MV-4-11 (cell line): Measurements from ENCODE around the gene BMERB1.
A peak's percentile ranks its signal among the peaks of the same experiment; 100 is the strongest.
"Not testable (repeated sequence)": the region's sequence is repeated elsewhere in the genome, so short reads cannot be mapped to it uniquely, and the experiment has no call there.

ENCODE experiments used
- DNase-seq: peaks from one replicate; lab custom pipeline; 2025; lab: John Stamatoyannopoulos, UW

The BMERB1 gene

DNA sequence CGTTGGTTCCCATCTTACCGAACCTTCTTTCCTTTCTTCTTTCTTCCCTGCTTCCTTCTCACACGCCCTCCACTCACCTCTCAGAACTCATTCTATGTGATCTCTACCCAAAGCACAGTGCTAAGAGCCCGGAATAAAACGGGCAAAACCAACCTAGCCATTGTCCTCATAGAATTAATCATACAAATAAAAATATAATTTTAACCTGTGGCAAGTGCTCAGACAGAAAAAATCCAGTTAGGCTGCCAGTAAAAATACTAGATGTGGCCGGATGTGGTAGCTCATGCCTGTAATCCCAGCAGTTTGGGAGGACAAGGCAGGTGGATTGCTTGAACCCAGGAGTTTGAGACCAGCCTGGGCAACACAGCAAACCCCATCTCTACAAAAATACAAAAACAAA, 27.0 kb downstream of the BMERB1 start:
- DNase-seq: no peak

DNA sequence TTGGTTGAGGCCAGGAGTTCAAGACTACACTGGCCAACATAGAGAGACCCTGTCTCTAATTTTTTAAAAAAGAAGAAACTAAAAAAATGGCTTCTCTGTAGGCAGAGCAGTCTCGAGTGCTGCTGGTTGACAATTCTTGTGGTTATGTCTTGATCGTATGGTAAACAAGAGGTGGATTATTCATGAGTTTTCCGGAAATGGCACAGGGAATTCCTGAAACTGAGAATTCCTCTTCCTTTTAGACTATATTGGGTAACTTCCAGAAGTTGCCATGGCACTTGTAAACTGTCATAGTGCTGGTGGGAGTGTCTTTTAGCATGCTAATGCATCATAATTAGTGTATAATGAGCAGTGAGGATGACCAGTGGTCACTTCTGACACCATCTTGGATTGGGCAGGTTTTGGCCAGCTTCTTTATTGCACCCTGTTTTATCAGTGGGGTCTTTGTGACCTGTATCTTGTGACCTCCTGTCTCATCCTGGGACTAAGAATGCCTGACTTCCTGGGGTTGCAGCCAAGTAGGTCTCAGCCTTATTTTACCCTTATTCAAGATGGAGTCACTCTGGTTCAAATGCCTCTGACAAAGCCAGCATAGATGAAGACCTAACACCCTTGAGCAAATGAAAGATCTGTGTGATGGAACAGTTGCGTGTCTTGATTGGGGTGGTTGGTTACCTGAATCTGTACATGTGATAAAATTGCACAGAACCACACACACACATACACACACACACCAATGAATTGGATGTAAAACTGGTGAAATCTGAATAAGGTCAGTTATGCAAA, 30.2 kb downstream of the BMERB1 start:
- no peak for DNase-seq

DNA sequence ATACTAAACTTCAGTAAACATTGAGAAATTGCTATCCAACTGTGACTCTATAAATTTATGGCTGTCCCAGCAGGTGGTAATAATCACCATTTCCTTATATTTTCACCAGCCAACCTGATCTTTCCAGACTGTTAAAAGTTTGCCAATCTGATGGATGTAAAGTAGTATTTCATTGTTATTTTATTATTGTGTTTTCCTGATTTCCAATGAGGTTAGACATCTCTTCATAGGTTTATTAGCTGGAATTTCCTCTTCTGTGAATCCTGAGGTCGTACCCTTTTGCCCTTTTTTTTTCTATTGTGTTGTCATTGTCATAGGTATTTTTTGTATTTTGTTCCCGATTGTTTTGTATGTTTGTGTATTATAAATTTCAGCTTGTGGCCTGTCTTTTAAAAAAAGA, 31.7 kb downstream of the BMERB1 start:
- DNase-seq: no peak

DNA sequence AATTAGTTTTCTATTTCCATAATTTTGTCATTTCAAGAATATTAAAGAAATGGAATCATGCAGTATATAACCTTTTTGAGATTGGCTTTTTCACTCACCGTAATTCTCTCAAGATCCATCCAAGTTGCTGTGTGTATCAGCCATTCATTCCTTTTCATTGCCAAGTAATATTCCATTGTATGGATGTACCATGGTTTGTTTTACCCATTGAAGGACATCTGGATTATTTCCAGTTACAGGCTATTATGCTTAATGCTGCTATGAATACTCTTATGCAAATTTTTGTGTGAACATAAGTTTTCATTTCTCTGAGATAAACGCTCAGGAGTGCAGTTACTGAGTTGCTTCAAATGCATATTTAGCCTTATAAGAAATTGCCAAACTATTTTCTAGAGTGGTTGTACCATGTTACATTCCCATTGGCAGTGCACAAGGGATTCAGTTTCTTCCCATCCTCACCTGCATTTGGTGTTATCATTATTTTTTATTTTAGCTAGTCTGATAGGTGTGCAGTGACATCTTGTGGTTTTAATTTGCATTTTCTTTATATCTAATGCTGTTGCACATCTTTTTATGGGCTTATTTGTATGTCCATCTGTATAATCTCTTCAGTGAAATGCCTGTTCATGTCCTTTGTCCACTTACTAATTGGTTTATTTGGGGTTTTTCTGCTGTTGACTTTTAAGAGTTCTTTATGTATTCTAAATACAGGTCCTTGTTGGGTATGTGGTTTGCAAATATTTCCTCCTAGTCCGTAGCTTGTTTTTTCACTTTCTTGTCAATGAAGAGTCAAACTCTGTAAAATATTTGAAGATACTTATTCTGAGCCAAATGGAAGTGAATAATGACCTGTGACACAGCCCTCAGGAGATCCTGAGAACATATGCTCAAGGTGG, 32.7 kb downstream of the BMERB1 start:
- DNase-seq: no peak

DNA sequence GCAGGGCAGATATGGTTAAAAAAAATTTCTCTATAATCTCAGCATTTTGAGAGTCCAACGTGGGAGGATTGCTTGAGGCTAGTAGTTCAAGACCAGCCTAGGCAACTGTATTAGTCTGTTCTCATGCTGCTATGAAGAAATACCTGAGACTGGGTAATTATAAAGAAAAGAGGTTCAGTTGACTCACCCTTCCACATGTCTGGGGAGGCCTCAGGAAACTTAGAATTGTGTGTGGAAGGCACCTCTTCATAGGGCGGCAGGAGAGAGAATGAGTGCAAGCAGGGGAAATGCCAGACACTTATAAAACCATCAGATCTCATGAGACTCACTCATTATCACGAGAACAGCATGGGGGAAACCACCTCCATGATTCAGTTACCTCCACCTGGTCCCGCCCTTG, 42.6 kb downstream of the BMERB1 start:
- not testable (repeated sequence) for DNase-seq

DNA sequence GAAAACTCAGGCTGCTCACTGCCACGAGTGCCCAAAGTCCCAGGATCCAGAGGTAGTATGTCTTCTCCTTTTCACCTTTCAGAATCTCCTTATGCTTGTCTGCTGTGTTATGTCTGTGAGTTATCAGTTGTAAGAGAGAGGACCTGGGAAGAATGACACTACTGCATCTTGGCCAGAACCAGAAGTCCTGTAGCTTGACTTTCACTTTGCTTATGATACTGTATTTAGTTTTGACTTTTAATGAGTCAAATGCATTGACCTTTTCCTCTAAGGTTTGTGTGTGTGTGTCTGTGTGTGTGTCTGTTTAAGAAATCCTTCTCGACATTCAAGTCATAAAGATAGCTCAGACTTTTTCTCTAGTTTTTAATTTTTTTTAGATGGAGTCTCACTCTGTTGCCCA, 43.4 kb downstream of the BMERB1 start:
- DNase-seq: no peak

DNA sequence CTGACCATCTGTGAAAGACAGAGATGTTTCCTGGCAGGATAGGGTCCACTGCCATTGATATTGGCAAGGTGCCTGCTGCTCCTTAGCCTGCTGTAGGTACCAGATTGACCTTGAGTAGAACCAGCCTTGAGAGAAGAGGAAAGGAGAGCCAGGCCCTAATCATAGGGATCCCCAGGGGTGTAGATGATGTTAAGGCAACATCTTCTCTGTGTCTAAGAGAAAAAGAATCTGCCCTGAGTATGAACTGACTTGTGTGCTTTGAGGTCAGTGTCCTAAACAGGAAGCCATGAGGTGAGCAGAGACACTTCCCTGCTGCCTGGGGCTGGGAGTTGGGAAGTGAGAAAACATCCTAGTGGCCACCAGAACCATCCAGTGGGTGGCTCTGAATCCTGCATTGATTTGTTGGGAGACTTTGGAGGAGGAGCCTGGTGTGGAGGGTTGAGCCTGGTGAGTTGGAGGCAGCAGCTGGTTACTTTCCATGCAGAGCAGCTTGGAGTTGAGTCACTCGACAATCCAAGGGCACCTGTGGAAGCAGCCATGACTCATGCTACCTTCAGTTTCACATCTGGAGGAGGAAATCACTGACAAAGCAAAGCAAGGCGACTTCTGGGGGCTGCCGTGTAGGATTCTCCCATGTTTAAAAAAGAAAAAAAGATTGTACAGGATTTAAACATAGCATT, 47.8 kb downstream of the BMERB1 start:
- no peak for DNase-seq

DNA sequence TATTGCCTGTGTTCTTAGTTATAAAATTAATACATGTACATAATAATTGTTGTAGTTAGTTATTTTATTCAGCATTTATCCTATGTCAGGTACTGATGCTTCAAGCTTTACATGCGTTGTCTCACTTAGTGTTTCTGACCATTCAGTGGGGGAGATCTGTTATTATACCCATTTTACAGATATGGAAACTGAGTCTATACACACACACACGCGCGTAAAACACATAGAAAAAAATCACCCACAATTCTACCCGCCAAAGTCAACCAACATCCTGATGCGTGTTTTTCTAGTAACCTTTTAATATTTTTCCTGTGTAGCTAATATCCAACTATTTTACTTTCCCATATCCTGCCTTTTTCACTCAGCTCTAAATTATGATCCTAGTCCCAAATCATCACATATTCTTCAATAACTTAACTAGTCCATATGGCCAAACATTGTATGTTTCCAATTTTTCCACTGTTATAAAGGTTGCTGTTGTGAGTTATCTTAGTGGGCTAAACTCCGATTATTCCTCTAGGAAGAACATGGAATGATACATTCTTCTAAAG, 48.4 kb downstream of the BMERB1 start:
- no peak for DNase-seq

- DNase-seq: peak; percentile 48
Observed at GRCh38 chr16:15483857-15484256, 49.5 kb downstream of the BMERB1 start.

GRCh38 chr16:15484662-15485061, 50.3 kb downstream of the BMERB1 start:
- no peak for DNase-seq

GRCh38 chr16:15485175-15485574, 50.8 kb downstream of the BMERB1 start:
- DNase-seq: no peak

GRCh38 chr16:15486661-15487060, 52.3 kb downstream of the BMERB1 start:
- no peak for DNase-seq

GRCh38 chr16:15487336-15488284, 53.2 kb downstream of the BMERB1 start:
- DNase-seq: no peak

DNA sequence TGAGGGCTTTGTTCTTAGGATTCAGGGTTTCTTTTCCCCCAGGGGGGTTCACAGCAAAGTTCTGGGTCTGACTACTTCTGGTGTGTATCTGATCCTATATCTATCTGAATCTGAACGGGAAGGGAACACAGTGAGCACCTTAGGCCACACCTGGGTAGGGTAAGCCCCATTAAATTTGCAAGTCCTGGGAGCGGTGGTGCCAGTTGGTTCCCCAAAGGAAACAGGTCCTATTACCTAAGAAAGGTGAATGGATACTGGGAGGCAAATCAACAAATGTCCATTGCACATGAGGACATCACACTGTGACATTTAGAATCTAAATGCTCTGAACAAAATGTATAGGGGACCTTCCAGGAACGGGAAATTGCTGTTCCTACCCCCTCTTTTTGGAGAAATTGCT, 54.6 kb downstream of the BMERB1 start:
- no peak for DNase-seq

GRCh38 chr16:15490123-15490711, 55.8 kb downstream of the BMERB1 start:
- no peak for DNase-seq

DNA sequence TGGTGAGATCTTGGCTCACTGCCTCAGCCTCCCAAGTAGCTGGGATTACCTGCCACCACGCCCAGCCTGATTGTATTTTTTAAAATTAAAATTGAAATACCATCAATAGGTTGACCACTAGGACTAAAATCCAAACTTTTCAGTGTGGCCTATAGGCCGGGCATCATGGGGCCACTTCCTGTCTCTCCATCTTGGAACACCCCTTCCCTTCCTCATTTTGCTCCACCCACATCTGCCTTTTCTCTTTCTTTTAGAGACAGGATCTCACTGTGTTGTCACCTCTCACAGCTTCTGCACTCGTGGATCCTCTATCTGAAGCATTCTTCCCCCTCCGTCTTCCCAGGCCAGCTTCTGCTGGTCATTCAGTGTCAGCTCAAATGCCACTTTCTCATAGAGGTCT, 57.0 kb downstream of the BMERB1 start:
- peak; percentile 21 for DNase-seq

DNA sequence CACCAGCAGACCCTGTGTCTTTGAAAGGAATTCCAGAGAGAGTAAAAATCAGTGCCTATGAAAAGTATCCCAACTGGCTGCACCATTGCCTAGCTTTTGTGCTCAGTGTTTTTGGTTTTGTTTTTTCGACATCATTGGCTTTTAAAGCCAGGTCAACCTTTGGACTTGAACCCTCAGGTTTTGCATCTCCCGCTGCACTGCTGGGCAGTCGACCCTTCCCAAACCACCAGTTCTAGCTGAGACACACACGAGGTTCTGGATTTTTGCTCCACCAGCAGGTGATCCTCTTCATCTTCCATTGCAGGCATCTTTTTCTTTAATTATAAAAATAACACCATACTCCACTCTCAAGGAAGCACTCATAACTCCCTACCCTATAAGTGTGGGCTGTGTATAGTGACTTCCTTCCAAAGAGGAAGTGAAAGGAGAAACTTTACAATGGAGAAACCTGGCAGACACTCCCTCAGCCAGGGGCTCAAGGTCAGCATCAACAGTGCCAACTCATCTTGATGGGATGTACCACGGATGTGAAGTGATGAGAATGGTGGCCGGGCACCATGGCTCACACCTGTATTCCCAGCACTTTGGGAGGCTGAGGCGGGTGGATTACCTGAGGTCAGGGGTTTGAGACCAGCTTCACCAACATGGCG, 57.8 kb downstream of the BMERB1 start:
- DNase-seq: peak; percentile 83

DNA sequence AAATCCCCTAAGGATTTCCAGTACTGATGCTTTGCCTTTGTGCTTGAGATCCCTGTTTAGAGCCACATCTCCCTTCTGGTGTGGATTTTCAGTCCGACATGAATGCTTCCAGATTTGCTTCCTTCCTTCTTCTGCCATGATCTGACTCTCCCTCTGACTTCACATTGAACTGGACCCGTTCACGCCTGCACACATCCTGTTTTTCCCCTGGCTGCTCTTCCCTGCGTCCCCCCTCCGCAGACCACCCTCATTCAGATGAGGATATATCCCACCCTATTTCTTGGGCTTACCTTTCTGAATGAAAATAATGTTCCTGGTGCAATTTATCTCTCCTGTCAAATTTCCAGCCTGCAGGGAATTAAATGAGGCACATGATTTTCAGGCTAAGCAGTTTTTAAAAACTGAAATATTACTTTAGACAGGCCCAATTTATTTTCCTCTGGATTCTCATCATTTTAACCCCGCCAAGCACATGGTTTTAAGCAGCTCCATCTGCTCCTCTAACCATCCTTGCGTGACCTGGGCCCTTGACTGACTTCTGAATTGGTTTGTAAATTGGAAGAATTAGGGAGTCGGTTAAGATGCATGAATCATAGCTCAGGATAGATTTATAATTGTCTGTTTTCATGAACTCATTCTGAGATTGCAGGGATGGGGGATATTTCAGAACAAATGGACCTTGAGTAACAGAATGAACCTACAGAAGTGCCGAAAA, 59.2 kb downstream of the BMERB1 start:
- DNase-seq: no peak

GRCh38 chr16:15494236-15494635, 59.8 kb downstream of the BMERB1 start:
- no peak for DNase-seq

- no peak for DNase-seq
Observed at GRCh38 chr16:15495898-15496297, 61.5 kb downstream of the BMERB1 start.
